ENCODE results near the gene TPD52L1. TPM values are rescaled to one million over a fixed set of nuclear protein-coding genes. Genes with fewer than 3 reads are reported as not detected.

TPD52L1 gene
- total RNA-seq, 4 donors from 2014 or later = 22.2 to 77.6 (median 37.7) TPM

DNA sequence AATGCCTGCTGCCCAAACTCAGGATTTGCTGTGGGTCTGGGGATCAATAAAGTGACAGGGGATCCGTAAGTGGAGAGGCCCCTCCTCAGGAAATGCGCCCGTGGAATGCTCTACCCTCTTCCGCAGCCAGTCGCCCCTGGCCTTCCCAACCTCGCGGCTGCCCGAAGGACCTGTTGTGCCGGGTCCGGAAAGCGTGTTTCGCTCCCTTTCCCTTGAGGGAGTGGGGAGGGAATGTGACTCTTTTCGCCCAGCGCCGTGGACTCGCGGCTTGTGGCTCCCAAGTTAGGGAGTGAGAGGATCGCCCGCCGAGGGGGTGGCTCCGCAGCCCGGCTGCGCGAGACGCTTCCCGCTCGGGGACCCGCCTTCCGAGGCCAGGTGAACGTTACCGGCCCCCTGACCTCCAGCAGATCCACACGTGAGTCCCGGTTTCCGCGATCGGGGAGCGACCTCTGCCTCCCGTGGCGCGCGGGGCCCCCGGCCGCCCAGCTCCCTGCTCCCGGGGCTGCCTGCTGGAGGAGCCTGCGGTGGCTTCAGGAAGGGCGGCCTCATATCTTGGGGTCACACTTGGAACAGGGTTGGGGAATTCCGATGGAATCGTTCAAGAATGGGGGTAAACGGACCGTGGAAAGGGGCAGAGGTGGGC is 666 bp downstream of the TPD52L1 start:
- peak in 1 of 2 donors; percentile 26 for DNase-seq
- intact Hi-C loops (cut with DNase I; ENCODE audit: low total_unique reads) = no loop called here
- H3K9me3 ChIP-seq = no peaks in the 10 kb centered on the region
- peak overlapping the region; percentile 58 to 59 for H3K27ac ChIP-seq
- H3K27me3 ChIP-seq = no peaks in the 10 kb centered on the region
- no peaks in the 10 kb centered on the region for H3K4me1 ChIP-seq
- peak overlapping the region; percentile 40 to 50 for H3K4me3 ChIP-seq
- H3K36me3 ChIP-seq = no peaks in the 10 kb centered on the region
- TF ChIP-seq, protein P1, sequence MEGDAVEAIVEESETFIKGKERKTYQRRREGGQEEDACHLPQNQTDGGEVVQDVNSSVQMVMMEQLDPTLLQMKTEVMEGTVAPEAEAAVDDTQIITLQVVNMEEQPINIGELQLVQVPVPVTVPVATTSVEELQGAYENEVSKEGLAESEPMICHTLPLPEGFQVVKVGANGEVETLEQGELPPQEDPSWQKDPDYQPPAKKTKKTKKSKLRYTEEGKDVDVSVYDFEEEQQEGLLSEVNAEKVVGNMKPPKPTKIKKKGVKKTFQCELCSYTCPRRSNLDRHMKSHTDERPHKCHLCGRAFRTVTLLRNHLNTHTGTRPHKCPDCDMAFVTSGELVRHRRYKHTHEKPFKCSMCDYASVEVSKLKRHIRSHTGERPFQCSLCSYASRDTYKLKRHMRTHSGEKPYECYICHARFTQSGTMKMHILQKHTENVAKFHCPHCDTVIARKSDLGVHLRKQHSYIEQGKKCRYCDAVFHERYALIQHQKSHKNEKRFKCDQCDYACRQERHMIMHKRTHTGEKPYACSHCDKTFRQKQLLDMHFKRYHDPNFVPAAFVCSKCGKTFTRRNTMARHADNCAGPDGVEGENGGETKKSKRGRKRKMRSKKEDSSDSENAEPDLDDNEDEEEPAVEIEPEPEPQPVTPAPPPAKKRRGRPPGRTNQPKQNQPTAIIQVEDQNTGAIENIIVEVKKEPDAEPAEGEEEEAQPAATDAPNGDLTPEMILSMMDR (IDR thresholded peaks at IDR 0.05) = no peak
- TF ChIP-seq POLR2A (IDR thresholded peaks at IDR 0.05) = no peak

DNA sequence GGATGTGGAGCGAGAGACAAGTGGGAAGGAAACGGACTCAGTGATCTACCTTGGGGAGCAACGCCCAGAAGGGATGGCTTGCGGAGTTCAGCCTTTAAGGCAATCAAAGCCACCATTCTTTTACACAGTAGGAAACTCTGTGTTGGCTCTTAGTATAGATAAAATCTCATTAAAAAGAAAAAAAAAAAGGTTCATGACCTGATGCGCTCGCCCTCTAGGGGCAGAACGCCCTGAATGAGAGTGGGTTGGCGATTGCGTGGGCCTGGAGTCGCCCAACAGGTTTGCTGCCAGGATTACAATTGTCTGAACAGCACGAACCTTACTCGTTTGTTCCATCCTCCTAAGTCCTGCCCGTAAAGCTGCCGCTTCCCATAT is 1.2 kb downstream of the TPD52L1 start:
- no peak for TF ChIP-seq POLR2A (IDR thresholded peaks at IDR 0.05)
- TF ChIP-seq, protein P1 (IDR thresholded peaks at IDR 0.05) = no peak
- Histone ChIP-seq H3K36me3 (no peaks in the 10 kb centered on the region), H3K4me3 (peak overlapping the region; percentile 40 to 50), H3K9me3 (no peaks in the 10 kb centered on the region), H3K27me3 (no peaks in the 10 kb centered on the region), H3K27ac (peak overlapping the region; percentile 58 to 59), H3K4me1 (no peaks in the 10 kb centered on the region)
- peak; percentile 17 to 33 for DNase-seq
- intact Hi-C loops (cut with DNase I; ENCODE audit: low total_unique reads) = no loop called here

- DNase-seq = no peak
- TF ChIP-seq, protein P1 (IDR thresholded peaks at IDR 0.05) = no peak
- TF ChIP-seq POLR2A (IDR thresholded peaks at IDR 0.05) = no peak
- intact Hi-C loops (cut with DNase I; ENCODE audit: low total_unique reads) = no loop called here
- H3K4me3 ChIP-seq = peak overlapping the region in 1 of 2 donors; percentile 50
- no peaks in the 10 kb centered on the region for H3K4me1 ChIP-seq
- H3K9me3 ChIP-seq = no peaks in the 10 kb centered on the region
- H3K27ac ChIP-seq = peak overlapping the region in 1 of 2 donors; percentile 59
- H3K27me3 ChIP-seq = no peaks in the 10 kb centered on the region
- no peaks in the 10 kb centered on the region for H3K36me3 ChIP-seq
These were observed 1.8 kb downstream of the TPD52L1 start for GRCh38 chr6:125155344-125155743.

- Histone ChIP-seq H3K4me1 (no peaks in the 10 kb centered on the region), H3K27me3 (no peaks in the 10 kb centered on the region), H3K4me3 (no peak overlapping the region), H3K27ac (no peak overlapping the region), H3K36me3 (no peaks in the 10 kb centered on the region), H3K9me3 (no peaks in the 10 kb centered on the region)
- intact Hi-C loops (cut with DNase I; ENCODE audit: low total_unique reads) = no loop called here
- TF ChIP-seq, protein P1 (IDR thresholded peaks at IDR 0.05) = no peak
- TF ChIP-seq POLR2A (IDR thresholded peaks at IDR 0.05) = no peak
- DNase-seq = no peak
These were observed 2.9 kb downstream of the TPD52L1 start for GRCh38 chr6:125156496-125156895.

DNA sequence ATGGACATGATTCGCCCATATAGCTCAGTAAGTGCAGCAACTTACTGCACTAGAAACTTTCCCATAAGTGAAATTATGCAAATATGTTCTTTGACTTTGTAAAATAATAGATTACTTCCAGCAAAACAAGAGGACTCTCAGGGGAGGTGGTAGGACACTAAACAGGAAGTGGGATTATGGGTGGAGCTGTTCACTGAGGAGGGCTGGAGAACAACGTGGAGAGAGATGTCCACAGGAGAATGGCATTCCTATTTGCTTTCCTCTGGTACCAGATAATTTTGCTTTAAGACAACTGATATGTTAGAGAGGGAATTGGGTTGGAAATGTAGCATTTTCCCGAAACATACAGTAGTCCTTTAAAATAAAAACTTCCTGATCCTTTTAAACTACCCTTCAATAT is 3.7 kb downstream of the TPD52L1 start:
- intact Hi-C loops (cut with DNase I; ENCODE audit: low total_unique reads) = no loop called here
- H3K9me3 ChIP-seq = no peaks in the 10 kb centered on the region
- no peaks in the 10 kb centered on the region for H3K4me1 ChIP-seq
- no peak for DNase-seq
- no peaks in the 10 kb centered on the region for H3K36me3 ChIP-seq
- H3K27me3 ChIP-seq = no peaks in the 10 kb centered on the region
- H3K27ac ChIP-seq = no peak overlapping the region
- TF ChIP-seq POLR2A (IDR thresholded peaks at IDR 0.05) = no peak
- TF ChIP-seq, protein P1 (IDR thresholded peaks at IDR 0.05) = no peak
- no peak overlapping the region for H3K4me3 ChIP-seq

Data from uterus (tissue), 4 donors.